ENCODE data around the gene QRICH2.
A peak's percentile ranks its signal among the peaks of the same experiment; 100 is the strongest.
"Not testable (repeated sequence)": the region's sequence is repeated elsewhere in the genome, so short reads cannot be mapped to it uniquely, and the experiment has no call there.

QRICH2 gene

DNA sequence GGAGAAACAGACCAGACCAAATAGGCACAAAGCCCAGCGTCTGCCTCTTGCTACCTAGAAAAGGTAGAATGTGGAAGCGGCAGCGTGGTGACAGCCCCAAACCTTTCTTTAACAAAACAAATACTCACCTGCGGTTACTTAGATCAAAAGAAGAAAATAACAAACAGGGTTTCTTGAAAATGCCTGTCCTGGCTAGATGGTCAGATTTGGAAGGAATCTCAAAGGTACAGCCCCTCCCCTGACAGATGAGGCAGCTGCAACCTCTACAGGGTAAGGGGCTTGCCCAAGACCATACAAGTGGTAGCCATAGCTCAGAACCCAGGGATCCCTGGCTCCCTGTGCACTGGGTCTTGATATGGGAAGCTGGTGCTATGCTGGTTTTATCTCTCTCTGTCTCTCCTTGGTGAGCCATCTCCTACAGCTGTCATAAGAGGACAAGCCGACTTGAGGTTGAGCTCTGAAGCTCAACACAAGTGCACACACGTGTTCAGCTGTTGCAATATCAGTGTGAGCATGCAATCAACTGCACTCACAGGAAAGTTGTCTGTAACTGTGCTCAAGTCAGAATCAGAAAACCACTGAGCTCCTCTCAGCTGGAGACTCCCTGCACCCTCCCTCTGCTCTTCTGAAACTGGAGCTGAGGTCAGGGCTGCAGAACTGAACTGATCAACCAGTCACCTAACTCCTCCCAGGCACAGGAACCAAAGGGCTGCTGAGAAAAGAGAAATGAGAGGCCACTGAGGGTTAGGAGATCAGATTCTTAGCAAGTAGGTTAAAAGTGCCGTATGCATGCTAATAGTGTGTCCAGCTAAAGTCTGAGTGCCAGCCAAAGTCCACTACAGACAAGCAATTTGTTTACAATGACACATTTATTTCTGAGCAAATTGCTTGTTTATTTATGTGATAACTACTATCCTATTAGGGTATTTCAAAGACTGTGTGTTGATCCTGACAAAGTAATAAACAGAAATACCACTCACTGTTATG lies 61.7 kb downstream of the QRICH2 start:
- DNase-seq (ENCODE audit: low spot score) = no peak

GRCh38 chr17:76244721-76245120 lies 63.4 kb downstream of the QRICH2 start:
- DNase-seq (ENCODE audit: low spot score) = not testable (repeated sequence)

- DNase-seq (ENCODE audit: low spot score) = no peak
These were observed 64.0 kb downstream of the QRICH2 start for GRCh38 chr17:76243826-76244679.

GRCh38 chr17:76241691-76242255 lies 66.3 kb downstream of the QRICH2 start:
- no peak for DNase-seq (ENCODE audit: low spot score)

DNA sequence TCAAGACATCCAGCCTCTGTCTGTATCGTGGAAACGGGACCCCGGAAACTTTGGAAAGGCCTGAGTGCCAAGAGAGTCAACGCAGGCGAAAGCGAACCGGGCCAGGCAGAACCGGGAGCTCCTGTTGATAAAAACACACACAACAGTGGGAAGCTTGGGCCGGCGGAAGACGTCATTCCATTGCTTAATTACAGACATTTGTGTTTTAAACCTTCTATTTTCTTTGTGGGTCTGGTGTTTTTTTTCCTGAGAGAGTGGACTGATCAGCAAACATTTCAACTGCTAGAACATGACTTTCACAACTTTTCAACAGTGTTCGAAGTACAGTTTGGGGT lies 66.9 kb downstream of the QRICH2 start:
- no peak for DNase-seq (ENCODE audit: low spot score)

DNA sequence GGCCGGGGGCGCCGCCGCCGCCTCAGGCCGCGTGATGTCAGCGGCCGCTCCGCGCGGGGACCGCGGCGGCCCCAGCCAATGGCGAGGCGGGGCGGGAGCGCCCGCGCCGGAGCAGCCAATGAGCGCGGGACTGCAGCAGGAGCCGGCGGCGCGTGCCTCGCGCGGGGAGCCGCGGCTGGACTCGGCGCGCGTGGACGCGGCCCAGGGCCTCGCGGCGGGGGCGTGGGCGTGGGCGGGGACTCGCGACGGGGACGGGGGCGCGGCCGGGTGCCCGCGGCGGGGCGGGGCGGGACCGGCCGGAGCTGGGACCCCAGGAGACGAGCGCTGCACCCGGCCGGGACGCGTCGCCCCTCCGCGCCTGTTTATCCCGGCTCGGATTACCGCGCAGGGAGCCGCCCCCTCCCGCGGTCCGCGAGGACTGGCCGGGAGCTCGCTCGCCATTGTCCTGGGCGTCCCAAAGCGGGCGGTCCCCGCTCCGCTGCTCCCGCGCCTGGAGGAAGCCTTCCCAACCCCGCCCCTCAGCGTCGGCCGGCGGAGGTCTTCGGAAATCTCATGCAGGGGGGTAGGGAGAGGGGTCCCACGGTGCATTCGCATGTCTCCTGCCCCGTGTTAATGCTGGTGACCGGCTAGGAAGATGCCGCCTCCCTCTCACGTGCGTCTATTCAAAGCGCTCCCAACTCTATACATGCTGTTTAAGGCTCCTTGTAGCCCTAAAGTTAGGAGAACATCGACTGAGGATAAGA lies 67.4 kb downstream of the QRICH2 start, which contains the start of gene RNF157:
TSS of gene RNF157 (minus strand) at position 33 of the 743 bp plus-strand sequence. CDS start 253 bp downstream, outside the sequence.
- DNase-seq (ENCODE audit: low spot score) = no peak

DNA sequence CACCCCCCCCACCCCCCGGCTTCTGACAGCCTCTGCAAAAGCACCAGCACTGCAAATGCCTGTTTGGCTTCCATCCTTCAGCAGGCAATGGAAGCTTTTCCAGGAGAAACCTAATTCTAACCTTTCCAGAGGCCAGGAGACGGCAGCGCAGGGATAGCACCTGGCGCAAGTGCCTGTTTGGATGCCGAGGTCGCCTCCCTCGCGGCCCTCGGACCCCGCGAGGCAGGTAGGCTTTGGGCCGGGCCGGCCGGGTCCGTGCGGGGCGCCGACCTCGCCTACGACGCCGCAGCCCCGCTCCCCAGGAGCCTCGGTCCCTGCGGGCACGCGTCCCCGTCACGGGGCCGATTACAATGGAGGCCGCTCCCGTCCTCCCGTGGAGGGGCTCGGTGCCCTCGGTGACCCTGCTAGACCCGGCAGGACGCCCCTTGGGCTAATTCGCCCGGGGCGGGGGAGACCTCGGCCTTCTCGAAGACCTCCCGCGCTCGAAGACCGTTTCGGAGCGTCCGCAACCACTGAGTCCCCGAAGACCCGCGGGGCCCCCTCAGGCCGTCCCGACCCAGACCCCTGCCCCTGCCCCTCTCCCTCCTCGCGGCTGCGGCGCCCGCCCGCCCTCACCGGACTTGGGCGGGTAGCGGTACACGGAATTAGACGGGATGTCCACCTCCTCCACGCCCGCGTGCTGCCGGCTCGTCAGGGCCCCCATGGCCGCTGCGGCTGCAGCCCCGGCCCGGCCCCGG lies 68.4 kb downstream of the QRICH2 start:
- no peak for DNase-seq (ENCODE audit: low spot score)

DNA sequence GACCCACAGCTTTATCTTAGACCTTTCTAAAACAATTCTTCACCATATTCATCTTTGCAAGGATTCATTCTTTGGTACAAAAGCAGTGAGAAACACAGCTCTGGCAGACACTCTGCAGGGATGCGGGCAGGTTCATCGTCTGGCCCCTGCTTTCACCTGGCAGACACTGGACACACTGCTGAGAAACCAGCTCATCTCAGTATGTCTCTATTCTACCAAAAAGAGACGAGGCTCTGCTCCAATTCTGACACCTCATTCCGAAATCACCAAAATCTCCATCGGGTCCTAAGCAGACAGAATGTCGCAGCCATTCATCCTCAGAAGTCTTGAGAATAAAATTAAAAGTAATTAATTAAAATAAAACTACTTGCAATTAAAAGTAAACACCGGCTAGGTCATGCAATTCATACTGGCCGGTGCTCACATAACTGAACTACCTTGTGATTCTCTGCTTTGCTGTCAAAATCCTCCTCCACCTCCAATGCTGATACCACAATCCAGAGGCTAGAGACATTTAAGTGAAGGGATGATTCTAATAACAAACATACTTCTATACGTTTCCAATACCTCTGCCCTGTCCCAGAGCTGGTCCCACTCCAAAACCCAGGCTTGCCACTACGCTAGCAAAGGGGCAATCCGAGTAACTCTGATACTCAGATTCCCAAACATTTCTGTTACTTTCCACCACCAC lies 69.1 kb downstream of the QRICH2 start:
- DNase-seq (ENCODE audit: low spot score) = no peak

DNA sequence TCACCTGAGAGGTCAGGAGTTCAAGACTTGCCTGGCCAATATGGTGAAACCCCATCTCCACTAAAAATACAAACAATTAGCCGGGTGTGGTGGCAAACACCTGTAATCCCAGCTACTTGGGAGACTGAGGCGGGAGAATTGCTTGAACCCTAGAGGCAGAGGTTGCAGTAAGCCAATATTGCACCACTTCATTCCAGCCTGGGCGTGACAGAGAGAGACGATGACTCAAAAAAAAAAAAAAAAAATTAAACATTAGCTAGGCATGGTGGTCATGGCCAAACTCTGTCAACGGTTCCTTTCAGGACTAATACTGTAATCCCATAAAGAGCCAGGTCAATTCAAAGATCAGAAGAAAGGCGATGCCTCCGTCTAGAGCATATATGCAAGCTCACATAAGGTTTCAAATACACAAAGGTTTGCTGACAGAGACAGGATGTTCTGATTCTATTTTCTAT lies 70.2 kb downstream of the QRICH2 start:
- no peak for DNase-seq (ENCODE audit: low spot score)

GRCh38 chr17:76236603-76237002 lies 71.5 kb downstream of the QRICH2 start:
- DNase-seq (ENCODE audit: low spot score) = no peak

DNA sequence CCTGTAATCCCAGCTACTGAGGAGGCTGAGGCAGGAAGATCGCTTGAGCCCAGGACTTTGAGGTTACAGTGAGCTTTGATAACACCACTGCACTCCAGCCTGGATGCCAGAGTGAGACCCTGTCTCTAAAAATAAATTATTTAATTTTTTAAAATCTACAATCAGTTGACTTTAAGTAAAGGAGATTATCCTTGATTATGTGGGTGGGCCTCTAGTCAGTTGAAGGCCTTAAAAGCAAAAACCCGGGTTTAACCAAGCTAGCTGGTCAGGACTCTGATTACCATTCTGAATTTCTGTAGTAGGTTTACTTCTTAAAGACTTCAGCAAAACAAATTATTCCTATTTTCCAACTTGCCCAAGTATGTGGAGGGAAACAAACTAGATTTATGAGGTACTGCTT lies 72.2 kb downstream of the QRICH2 start:
- no peak for DNase-seq (ENCODE audit: low spot score)

DNA sequence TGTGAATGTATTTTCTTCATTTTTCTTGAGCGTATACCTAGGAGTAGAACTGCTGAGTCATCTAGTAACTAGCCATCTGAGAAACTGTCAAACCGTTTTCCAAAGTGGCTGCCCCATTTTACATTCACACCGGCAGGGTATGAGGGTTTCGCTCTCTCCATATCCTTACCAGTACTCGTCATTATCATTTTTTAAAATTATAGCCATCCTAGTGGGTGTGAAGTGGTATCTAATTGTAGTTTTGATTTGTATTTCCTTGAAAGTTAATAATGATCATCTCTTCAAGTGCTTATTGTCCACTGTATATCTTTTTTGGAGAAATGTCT lies 73.8 kb downstream of the QRICH2 start:
- DNase-seq (ENCODE audit: low spot score) = no peak

- DNase-seq (ENCODE audit: low spot score) = no peak
These were observed 74.3 kb downstream of the QRICH2 start for GRCh38 chr17:76233588-76234353.

- DNase-seq (ENCODE audit: low spot score) = peak; percentile 75
These were observed 75.7 kb downstream of the QRICH2 start for GRCh38 chr17:76232342-76232741.

DNA sequence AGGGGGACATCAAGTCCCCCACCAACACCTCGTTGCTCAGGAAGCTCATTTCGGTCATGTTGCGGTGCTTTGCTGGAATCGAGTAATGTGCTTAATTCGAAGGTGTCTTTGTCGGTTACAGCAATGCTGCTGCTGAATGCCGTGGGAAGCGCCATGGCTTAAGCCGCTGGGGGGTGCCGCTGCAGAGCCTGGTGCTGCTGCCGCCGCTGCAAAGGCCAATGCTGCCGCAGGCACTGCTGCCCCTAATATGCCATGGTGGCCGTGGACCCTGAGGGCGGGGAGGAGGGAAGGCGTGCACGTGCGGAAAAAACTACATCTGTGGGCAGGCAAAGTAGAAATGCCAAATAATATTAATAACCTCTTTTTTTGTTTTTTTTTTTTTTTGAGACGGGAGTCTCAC lies 81.3 kb downstream of the QRICH2 start:
- DNase-seq (ENCODE audit: low spot score) = not testable (repeated sequence)

GRCh38 chr17:76225373-76226086 lies 82.5 kb downstream of the QRICH2 start:
- DNase-seq (ENCODE audit: low spot score) = not testable (repeated sequence)

Measured in kidney capillary endothelial cell (primary cell).